SK-N-MC (cell line): Measurements from ENCODE around the gene OSBPL5.

Experiments used
- EZH2 ChIP-seq: fragments of 200-600 bp; sonication (generic); IDR thresholded peaks from one replicate; pipeline ENCODE4 v1.6.1; 2017; ENCODE audit warnings: antibody characterized with exemption
- FOXP2 ChIP-seq: optimal IDR thresholded peaks from 2 replicates; pipeline ENCODE3; 2011; ENCODE audit warnings: mild to moderate bottlenecking, moderate library complexity; ENCODE audit not compliant: insufficient read depth; ENCODE audit errors: extremely low read length, control extremely low read depth
- POLR2AphosphoS5 ChIP-seq: IDR thresholded peaks from 2 replicates; pipeline ENCODE4 v1.6.1; 2012; ENCODE audit warnings: mild to moderate bottlenecking, low read depth, low read length, borderline replicate concordance

GRCh38 chr11:3197878-3198528 is 32.9 kb upstream of the OSBPL5 start:
- TF ChIP-seq POLR2AphosphoS5: no peak
- no peak for TF ChIP-seq EZH2
- no peak for TF ChIP-seq FOXP2
